GM23338 (cell line): Measurements from ENCODE around the gene XKR7.

Experiments
- CTCF ChIP-seq, 2 experiments: fragments of 200-600 bp in 1 of 2; sonication (generic) in 1 of 2; conservative IDR thresholded peaks; 2 replicates each; pipeline versions ENCODE4 v1.5.1 to v1.6.1; 2016 to 2017; ENCODE audit warnings: antibody characterized with exemption in 2 of 2, low read depth in 2 of 2, mild to moderate bottlenecking in 2 of 2, moderate library complexity in 1 of 2
- EZH2 ChIP-seq: fragments of 200-600 bp; sonication (generic); IDR thresholded peaks from one replicate; pipeline ENCODE4 v1.8.0; 2017; ENCODE audit warnings: antibody characterized with exemption, mild to moderate bottlenecking, low read depth; ENCODE audit not compliant: unreplicated experiment
- EZH2phosphoT487 ChIP-seq: fragments of 200-600 bp; sonication (generic); IDR thresholded peaks from one replicate; pipeline ENCODE4 v1.8.1; 2018; ENCODE audit warnings: antibody characterized with exemption; ENCODE audit not compliant: unreplicated experiment
- JUNB ChIP-seq: IDR thresholded peaks from one replicate; pipeline ENCODE4 v1.6.1; 2016; ENCODE audit warnings: antibody characterized with exemption; ENCODE audit not compliant: unreplicated experiment
- NANOG ChIP-seq: IDR thresholded peaks from 2 replicates; pipeline ENCODE4 v1.6.1; 2016; ENCODE audit warnings: antibody characterized with exemption, borderline replicate concordance
- POLR2AphosphoS5 ChIP-seq: IDR thresholded peaks from 2 replicates; pipeline ENCODE4 v1.6.1; 2016; ENCODE audit warnings: antibody characterized with exemption, low read depth
- REST ChIP-seq: IDR thresholded peaks from one replicate; pipeline ENCODE4 v1.6.1; 2018; ENCODE audit warnings: antibody characterized with exemption; ENCODE audit not compliant: unreplicated experiment
- STAT1 ChIP-seq: IDR thresholded peaks from one replicate; pipeline ENCODE4 v1.6.1; 2016; ENCODE audit warnings: antibody characterized with exemption; ENCODE audit not compliant: unreplicated experiment
- TF ChIP-seq, protein P1 (sequence below): IDR thresholded peaks from 2 replicates; pipeline ENCODE4 v1.6.1; 2016; ENCODE audit warnings: antibody characterized with exemption

GRCh38 chr20:32036252-32036651 is 68.3 kb downstream of the XKR7 start:
- no peak for TF ChIP-seq CTCF (conservative IDR thresholded peaks at IDR 0.05; ENCODE audit: low read depth in 2 of 2)
- no peak for TF ChIP-seq JUNB
- TF ChIP-seq REST, result no peak
- no peak for TF ChIP-seq POLR2AphosphoS5
- TF ChIP-seq NANOG, result no peak
- TF ChIP-seq EZH2phosphoT487, result no peak
- no peak for TF ChIP-seq EZH2
- TF ChIP-seq, protein P1, sequence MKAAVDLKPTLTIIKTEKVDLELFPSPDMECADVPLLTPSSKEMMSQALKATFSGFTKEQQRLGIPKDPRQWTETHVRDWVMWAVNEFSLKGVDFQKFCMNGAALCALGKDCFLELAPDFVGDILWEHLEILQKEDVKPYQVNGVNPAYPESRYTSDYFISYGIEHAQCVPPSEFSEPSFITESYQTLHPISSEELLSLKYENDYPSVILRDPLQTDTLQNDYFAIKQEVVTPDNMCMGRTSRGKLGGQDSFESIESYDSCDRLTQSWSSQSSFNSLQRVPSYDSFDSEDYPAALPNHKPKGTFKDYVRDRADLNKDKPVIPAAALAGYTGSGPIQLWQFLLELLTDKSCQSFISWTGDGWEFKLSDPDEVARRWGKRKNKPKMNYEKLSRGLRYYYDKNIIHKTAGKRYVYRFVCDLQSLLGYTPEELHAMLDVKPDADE, result no peak
- no peak for TF ChIP-seq STAT1
